GM15510 (cell line): ENCODE data around the gene PHYKPL.

Experiments
- POLR2A ChIP-seq: IDR thresholded peaks from 3 replicates; pipeline ENCODE4 v1.6.1; 2011; ENCODE audit warnings: borderline replicate concordance; ENCODE audit not compliant: insufficient read length; ENCODE audit errors: extremely low read depth

The PHYKPL gene

GRCh38 chr5:178271726-178272479 lies 39.3 kb upstream of the PHYKPL start:
- TF ChIP-seq POLR2A, result no peak

GRCh38 chr5:178271231-178271630 lies 38.6 kb upstream of the PHYKPL start:
- no peak for TF ChIP-seq POLR2A

GRCh38 chr5:178269499-178269898 lies 36.9 kb upstream of the PHYKPL start:
- no peak for TF ChIP-seq POLR2A

DNA sequence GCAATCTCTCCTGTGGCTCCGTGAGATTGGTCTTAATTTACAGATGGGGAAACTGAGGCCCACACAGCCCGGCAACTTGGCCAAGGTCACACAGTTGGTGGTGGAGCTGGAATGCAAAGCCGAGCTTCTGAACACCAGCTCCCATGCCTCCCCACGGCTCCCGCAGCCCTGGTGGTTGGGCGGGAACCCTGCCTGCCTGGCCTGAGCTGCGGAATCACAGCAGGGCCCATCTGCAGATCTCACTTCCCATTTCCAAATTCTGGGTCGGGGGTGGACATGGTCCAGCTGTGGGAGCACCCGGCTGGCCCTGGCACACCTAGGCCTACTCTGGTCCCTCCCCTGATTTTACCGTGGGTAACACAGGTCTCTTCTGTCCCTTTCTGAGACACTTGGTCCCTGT lies 35.3 kb upstream of the PHYKPL start:
- TF ChIP-seq POLR2A, result no peak

DNA sequence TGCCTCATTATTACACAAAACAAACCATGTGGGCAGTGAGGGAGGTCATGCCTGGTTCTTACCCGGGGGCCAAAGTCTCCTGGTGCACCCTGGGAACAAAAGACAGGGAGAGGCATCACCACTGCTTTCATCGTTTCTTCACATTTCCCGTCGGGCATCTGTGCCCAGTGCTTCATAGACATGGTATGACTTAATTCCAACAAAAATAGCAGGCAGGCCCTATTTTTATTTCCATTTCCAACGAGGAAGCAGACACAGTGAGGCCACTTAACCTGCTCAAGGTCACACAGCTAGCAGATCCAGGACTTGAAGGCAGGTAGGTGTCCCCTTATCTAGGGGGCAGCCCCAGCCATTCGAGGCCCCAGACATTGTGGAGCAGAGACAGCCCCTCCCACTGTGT lies 34.6 kb upstream of the PHYKPL start:
- TF ChIP-seq POLR2A, result no peak

DNA sequence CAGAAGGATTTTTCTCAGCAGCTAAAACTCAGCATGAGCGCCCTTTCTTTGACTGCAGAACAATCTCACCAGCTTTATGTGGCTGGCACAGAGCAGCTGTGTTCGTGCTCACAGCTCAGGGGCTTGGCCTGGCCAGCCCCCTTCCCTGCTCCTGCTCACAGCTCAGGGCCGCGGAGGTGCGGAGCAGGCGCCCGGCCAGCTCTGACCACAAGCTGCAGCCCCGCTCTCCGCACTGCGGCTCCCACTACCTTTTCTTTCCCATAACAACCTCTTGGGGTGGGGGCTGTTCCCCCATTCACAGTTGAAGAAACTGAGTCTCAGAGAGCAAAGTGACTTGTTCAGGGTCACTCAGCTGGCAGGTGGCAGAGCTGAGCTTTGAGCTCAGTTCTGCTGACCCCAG lies 34.0 kb upstream of the PHYKPL start:
- TF ChIP-seq POLR2A, result no peak

- no peak for TF ChIP-seq POLR2A
Observed at GRCh38 chr5:178265746-178266145, 33.1 kb upstream of the PHYKPL start.

- TF ChIP-seq POLR2A, result no peak
Observed at GRCh38 chr5:178264044-178264443, 31.4 kb upstream of the PHYKPL start.

GRCh38 chr5:178261666-178262600 lies 29.3 kb upstream of the PHYKPL start:
- no peak for TF ChIP-seq POLR2A

GRCh38 chr5:178259623-178260536 lies 27.3 kb upstream of the PHYKPL start:
- no peak for TF ChIP-seq POLR2A

DNA sequence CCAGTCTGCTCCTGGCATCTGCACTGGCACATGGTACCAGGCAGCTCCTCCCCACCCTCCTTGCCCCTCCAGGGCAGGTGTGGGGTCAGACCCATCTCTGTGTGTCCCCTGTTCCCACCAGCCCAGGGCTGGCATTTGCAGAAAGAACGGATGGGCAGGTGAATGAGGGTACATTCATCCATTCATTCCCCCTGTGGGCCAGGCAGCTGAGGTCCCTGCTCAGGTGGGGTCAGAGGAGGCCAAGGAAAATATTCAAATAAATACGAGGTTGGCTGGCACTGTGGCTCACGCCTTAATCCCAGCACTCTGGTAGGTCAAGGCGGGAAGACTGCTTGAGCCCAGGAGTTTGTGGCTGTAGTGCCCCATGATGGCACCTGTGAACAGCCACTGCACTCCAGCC lies 25.0 kb upstream of the PHYKPL start:
- TF ChIP-seq POLR2A, result no peak

- no peak for TF ChIP-seq POLR2A
Observed at GRCh38 chr5:178256746-178257145, 24.1 kb upstream of the PHYKPL start.

DNA sequence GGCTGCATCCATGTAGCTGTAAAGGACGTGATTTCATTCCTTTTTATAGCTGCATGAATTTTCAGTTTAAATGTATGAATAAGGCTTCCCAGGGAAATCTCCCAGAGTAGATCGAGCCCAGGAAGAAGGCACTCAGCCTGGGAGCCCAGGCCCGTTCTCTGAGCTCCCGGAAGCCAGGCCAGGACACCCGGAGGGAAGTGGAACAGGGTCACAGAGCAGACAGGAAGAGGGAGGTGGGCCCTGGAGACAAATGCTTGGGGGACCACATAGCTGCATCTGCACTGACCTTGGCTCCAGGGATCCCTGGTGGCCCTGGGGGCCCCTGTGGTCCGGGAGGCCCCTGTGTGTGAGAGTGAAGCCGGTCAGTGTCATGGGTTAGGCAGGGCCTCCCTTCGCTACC lies 19.7 kb upstream of the PHYKPL start:
- TF ChIP-seq POLR2A, result no peak

- TF ChIP-seq POLR2A, result no peak
Observed at GRCh38 chr5:178250263-178250662, 17.7 kb upstream of the PHYKPL start.

DNA sequence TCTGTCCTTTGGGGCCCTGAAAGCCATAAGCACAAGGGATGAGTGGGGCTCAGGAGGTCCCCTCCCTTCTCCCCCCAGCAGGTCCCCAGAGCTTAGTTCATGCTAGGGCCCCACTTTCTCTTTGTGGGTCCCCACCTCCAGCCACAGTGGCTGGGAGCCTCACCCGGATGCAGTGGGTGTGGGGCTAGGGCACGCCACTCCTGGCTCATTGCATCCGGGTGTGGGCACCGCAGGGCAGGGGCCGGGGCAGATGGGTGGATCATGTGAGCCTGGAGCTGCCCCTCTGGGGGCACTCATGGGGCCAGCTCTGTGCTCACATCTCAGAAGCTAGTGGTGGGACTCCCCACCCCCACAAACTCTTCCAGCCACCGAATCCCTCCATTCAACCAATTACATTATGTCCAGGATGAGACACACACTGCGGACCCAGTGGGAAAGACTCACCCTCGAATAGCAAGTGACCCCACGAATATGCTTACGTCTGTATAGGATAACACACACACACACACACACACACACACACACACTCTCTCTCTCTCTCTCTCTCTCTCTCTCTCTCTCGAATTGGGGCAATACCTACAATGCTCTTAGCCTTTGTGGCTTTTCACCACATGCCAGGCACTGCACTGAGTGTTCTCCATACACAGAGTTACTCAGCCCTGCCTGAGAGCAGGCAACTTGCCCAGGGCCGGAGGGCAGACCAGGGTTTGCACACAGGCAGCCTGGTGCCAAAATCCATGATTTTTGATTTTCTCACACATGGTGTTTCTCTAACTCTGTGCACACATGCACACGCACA lies 16.8 kb upstream of the PHYKPL start:
- no peak for TF ChIP-seq POLR2A

DNA sequence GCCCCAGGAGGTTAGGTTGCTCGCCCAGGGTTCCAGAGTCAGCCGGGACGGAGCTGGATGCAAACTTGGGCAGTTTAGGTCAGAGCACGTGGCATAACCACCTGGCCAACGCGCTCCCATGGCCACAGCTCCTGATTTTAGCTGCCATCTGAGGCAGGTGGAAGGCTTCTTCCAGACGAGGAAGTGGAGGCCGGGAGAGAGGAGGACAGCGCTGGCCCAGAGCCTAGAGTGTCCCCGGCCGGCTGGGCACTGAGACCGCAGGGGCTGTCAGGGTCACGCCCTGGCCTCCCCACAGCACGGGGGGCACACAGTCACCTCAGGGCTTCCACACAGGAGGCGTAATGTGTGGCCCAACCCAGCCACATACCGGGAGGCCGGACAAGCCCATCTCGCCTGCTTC lies 16.1 kb upstream of the PHYKPL start:
- TF ChIP-seq POLR2A, result no peak
